Erythroblast (primary cell): ENCODE data around the gene SAMM50.

Experiments used
- GATA1 ChIP-seq: IDR thresholded peaks from 2 replicates; pipeline ENCODE4 v1.6.1; 2011; ENCODE audit warnings: low read depth, mild to moderate bottlenecking, control low read depth, low read length, moderate library complexity
- POLR2A ChIP-seq: IDR thresholded peaks from 2 replicates; pipeline ENCODE4 v1.6.1; 2011; ENCODE audit warnings: mild to moderate bottlenecking, low read length

- TF ChIP-seq POLR2A (no peak), GATA1 (no peak)
Observed at GRCh38 chr22:43995057-43995685, 39.9 kb downstream of the SAMM50 start.
